Measurements from ENCODE around the gene PYGL. TPM values are rescaled to one million over a fixed set of nuclear protein-coding genes. Genes with fewer than 3 reads are reported as not detected.

The PYGL gene
- total RNA-seq, 4 donors from 2014 or later = 18.5 to 39.7 (median 27.4) TPM

- Histone ChIP-seq H3K9me3 (no peaks in the 10 kb centered on the region), H3K36me3 (no peaks in the 10 kb centered on the region), H3K27ac (no peak overlapping the region), H3K4me1 (no peaks in the 10 kb centered on the region), H3K27me3 (peaks cover 4% of the 10 kb centered on the region), H3K4me3 (no peak overlapping the region)
- 87% methylated on average over 3 of the region's 5 CpGs; no CpG with 5 or more reads in 1 of the 2 donors for WGBS, 2 donors (ENCODE audit: low coverage in 1 of 2)
- TF ChIP-seq EP300 (IDR thresholded peaks at IDR 0.05) (no peak), POLR2AphosphoS5 (IDR thresholded peaks at IDR 0.05) (no peak), CTCF (IDR thresholded peaks at IDR 0.05) (no peak), POLR2A (IDR thresholded peaks at IDR 0.05) (no peak)
- ATAC-seq = peak; percentile 36
Measured at GRCh38 chr14:50974118-50974517, 29.8 kb upstream of the PYGL start.

- no peak overlapping the region for H3K4me3 ChIP-seq
- H3K36me3 ChIP-seq = no peaks in the 10 kb centered on the region
- H3K27ac ChIP-seq = no peak overlapping the region
- 85 to 95% methylated on average over 2 to 3 of the region's 11 CpGs for WGBS, 2 donors (ENCODE audit: low coverage in 1 of 2)
- no peak for ATAC-seq
- TF ChIP-seq POLR2A (IDR thresholded peaks at IDR 0.05) (no peak), CTCF (IDR thresholded peaks at IDR 0.05) (no peak)
- peaks cover 4% of the 10 kb centered on the region for H3K27me3 ChIP-seq
- no peaks in the 10 kb centered on the region for H3K9me3 ChIP-seq
- H3K4me1 ChIP-seq = no peaks in the 10 kb centered on the region
Measured at GRCh38 chr14:50972734-50973133, 28.5 kb upstream of the PYGL start.

GRCh38 chr14:50970886-50971781 is 26.9 kb upstream of the PYGL start:
- H3K27me3 ChIP-seq = peaks cover 4% of the 10 kb centered on the region
- H3K9me3 ChIP-seq = no peaks in the 10 kb centered on the region
- WGBS, 2 donors (ENCODE audit: low coverage in 1 of 2) = 87 to 97% methylated on average over 3 to 6 of the region's 6 CpGs
- H3K27ac ChIP-seq = no peak overlapping the region
- H3K4me1 ChIP-seq = no peaks in the 10 kb centered on the region
- ATAC-seq = no peak
- H3K36me3 ChIP-seq = no peaks in the 10 kb centered on the region
- TF ChIP-seq CTCF (IDR thresholded peaks at IDR 0.05) (no peak), POLR2AphosphoS5 (IDR thresholded peaks at IDR 0.05) (no peak), POLR2A (IDR thresholded peaks at IDR 0.05) (no peak), EP300 (IDR thresholded peaks at IDR 0.05) (no peak)
- H3K4me3 ChIP-seq = no peak overlapping the region

- H3K27ac ChIP-seq = no peak overlapping the region
- no peaks in the 10 kb centered on the region for H3K36me3 ChIP-seq
- H3K27me3 ChIP-seq = no peaks in the 10 kb centered on the region
- no peak for ATAC-seq
- no peaks in the 10 kb centered on the region for H3K9me3 ChIP-seq
- H3K4me3 ChIP-seq = no peak overlapping the region
- H3K4me1 ChIP-seq = peaks cover 2 to 19% (median 3%) of the 10 kb centered on the region in 3 donors
- no peak for TF ChIP-seq POLR2AphosphoS5 (IDR thresholded peaks at IDR 0.05)
- no peak for TF ChIP-seq POLR2A (IDR thresholded peaks at IDR 0.05)
- TF ChIP-seq CTCF (IDR thresholded peaks at IDR 0.05) = no peak
- no peak for TF ChIP-seq EP300 (IDR thresholded peaks at IDR 0.05)
- WGBS, 2 donors (ENCODE audit: low coverage in 1 of 2) = 50 to 59% methylated on average over 2 of the region's 2 CpGs
Measured at GRCh38 chr14:50967790-50968189, 23.5 kb upstream of the PYGL start.

GRCh38 chr14:50967103-50967502 is 22.8 kb upstream of the PYGL start:
- H3K4me3 ChIP-seq = no peak overlapping the region
- WGBS, 2 donors (ENCODE audit: low coverage in 1 of 2) = 33 to 35% methylated on average over 3 of the region's 3 CpGs
- peaks cover 3 to 26% (median 4%) of the 10 kb centered on the region in 3 donors for H3K4me1 ChIP-seq
- no peak for TF ChIP-seq CTCF (IDR thresholded peaks at IDR 0.05)
- TF ChIP-seq POLR2AphosphoS5 (IDR thresholded peaks at IDR 0.05) = no peak
- TF ChIP-seq POLR2A (IDR thresholded peaks at IDR 0.05) = no peak
- no peak for TF ChIP-seq EP300 (IDR thresholded peaks at IDR 0.05)
- H3K9me3 ChIP-seq = no peaks in the 10 kb centered on the region
- no peak for ATAC-seq
- H3K27ac ChIP-seq = no peak overlapping the region
- no peaks in the 10 kb centered on the region for H3K27me3 ChIP-seq
- no peaks in the 10 kb centered on the region for H3K36me3 ChIP-seq

Measured in gastroesophageal sphincter (tissue), 4 donors.